GM21390 (cell line): ENCODE results near the gene REN.

Experiments used
- ATAC-seq: cut with Tn5 transposase; IDR thresholded peaks from one replicate; pipeline ENCODE4 v1.9.1; 2021; ENCODE audit not compliant: unreplicated experiment

The REN gene

DNA sequence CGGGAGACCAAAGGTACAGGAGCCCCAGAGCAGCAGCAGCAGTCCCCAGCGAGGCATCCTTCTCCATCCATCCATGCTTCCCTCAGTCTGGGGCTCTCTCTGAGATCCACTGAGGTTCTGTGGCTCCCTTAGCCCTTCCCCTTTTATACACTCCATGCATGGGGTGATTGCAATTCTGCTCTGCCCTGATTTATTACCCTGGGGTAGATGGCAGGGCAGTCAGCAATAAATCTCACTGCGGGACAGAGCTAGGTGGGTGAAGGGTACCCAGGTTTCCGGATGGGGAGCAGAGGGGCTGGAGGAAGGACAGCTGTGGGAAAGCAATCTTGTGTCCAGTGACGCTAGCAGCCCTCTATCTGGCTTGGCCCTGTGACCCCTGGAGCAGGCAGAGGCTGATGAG, at the start of gene REN:
TSS of gene REN (minus strand) at position 119 of the 400 bp plus-strand sequence. CDS start at position 75, 44 bp downstream.
- ATAC-seq, result no peak

DNA sequence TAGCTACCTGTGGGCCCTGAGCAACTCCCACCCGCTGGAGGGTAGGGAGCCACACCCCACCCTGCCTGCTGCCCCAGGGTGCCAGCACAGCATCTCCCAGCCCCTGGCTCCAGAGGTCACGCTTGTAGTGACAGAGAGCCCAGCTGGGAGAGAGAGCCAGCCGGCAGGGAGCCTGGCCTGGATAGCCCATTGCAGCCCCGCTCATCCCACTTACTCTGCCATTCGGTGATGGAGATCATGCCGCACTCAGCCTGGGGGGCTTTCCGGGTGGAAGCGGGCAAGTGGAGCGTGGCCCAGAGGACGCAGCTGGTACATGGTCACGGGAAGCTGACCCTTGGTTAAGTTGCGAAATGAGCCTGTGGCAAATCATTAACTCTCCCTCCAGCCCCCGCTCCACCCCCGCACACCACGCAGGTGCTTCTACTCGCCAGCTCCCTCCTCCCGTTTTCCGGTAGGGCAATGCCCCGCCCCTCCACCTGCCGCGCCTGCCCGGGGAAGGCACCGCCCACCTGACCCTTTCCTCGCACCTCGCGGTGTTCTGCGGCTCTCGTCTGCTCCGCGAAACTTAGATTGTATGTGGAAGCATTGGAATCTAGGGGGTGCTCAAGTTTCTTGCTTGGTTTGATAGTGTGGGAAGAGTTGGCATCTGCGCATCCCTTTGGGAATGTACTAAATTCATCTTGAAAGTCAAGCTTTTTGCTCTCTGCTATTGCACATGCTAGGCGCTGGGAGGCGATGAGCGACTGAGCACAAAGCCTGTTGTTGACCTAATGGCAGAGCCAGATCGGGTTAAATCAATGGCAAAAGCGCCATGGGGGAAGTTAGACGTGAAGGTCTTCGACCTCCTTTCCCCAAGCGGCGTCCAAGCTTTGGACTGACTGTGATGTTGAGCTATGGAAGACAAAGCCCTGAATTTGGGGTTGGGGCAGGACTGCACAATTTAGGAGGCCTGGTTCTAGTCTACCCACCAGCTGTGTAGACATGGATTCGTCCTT, 47.8 kb upstream of the REN start, which contains the start of gene GOLT1A:
TSS of gene GOLT1A (minus strand) at position 321 of the 995 bp plus-strand sequence. CDS start at position 239, 82 bp downstream.
- ATAC-seq, result no peak

- ATAC-seq, result no peak
Observed at GRCh38 chr1:204212715-204213114, 46.6 kb upstream of the REN start.

DNA sequence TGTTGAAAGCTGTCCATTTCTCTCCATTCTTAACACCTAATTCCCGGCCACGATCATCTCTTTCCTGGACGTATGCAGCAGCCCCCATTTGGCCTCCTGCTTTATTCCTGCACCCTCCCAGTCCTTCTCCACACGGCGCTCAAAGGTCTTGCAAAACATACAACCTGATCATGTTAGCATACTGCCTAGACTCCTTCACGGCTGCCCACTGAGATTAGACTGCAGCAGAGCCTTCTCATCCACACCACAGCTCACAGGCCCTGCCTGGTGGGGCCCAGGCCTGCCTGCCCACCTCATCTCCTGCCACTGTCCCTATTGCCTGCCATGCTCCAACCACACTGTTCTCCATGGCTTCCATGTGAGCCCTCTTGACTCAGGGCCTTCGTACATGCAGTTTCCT, 44.9 kb upstream of the REN start:
- no peak for ATAC-seq

- no peak for ATAC-seq
Observed at GRCh38 chr1:204207136-204207616, 41.0 kb upstream of the REN start.

DNA sequence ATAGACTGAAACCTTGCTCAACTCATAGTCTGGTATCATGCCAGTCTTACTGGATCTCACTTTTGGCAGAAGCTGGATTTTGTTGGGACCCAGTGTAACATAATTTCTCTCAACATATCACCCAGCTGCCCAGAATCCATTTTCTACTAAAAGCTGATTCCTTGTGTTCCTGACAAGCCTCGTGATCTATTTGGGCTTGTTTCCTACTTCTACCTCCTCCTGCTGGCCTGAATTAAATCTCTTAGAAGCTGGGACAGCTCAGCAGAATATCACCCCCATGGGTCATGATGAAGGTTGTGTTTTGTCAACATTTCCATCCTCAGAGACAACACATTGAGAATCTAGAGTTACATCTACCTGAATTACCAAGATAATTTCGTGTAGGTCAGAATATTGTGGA, 40.0 kb upstream of the REN start:
- ATAC-seq, result no peak

- ATAC-seq, result no peak
Observed at GRCh38 chr1:204205486-204205885, 39.3 kb upstream of the REN start.

GRCh38 chr1:204204944-204205343, 38.8 kb upstream of the REN start:
- ATAC-seq, result no peak

DNA sequence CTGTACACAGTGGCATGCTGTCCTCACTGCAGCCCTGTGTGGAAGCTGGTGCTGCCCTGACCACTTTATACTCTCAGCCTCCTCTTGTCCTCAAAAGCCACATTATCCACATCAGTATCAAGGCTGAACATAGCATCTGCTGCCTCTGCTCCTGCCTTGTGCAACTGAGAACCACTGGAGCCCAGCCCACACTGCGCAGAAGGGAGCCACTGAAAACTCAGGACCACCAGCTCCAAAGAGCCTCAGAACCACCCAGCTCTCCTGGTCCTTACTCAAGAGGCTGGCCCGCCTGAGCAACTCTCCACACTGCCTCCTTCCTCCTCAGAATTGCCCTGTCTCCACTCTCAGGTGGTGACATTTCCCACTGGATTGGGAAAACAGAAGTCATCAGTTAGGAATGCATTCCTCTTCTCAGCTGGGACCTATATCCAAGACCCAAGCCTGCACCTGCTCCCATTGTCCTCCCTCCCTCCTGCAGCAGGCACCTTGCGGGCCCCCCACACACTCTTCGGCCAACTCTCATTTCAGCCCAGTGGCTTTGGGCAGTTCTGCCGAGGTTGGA, 37.1 kb upstream of the REN start:
- ATAC-seq, result no peak

DNA sequence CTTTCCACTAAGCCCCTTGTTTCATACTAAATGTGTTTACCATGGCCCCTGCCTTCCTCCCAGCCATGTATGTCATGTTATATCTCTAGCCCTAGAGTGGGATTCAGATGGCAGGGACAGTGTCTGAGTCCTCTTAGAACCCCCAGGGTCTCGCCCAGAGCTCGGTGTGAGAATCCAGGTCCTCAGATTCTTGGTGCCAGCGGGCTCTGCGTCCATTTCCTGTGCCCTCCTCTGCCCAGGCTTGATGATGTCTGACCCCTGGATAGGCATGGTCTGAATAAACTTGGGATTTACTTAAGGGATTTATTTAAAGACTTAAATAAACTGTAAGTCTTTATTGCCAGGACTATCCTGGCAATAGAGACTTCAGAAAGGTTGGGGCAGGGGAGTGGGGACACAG, 36.3 kb upstream of the REN start:
- no peak for ATAC-seq

GRCh38 chr1:204201348-204202040, 35.4 kb upstream of the REN start:
- no peak for ATAC-seq

DNA sequence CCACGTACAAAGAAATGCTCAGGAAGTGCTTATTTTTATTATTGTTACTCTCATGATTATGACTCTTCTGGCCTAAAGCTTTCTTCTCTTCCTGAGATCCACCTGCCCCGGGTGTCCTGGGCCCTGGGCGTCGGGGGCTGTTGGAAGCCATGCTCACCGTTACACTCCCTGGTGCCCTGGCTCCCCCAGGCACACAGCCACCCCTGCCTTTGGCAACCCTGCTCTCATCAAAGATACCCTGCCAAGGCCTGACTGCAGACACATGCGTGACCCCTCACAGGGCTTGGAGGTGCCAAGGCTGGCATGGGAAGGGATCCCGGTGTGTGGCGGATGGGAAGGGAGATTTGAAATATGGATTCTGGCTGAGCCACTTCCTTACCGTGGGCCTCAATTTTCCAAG, 33.4 kb upstream of the REN start:
- ATAC-seq, result no peak

DNA sequence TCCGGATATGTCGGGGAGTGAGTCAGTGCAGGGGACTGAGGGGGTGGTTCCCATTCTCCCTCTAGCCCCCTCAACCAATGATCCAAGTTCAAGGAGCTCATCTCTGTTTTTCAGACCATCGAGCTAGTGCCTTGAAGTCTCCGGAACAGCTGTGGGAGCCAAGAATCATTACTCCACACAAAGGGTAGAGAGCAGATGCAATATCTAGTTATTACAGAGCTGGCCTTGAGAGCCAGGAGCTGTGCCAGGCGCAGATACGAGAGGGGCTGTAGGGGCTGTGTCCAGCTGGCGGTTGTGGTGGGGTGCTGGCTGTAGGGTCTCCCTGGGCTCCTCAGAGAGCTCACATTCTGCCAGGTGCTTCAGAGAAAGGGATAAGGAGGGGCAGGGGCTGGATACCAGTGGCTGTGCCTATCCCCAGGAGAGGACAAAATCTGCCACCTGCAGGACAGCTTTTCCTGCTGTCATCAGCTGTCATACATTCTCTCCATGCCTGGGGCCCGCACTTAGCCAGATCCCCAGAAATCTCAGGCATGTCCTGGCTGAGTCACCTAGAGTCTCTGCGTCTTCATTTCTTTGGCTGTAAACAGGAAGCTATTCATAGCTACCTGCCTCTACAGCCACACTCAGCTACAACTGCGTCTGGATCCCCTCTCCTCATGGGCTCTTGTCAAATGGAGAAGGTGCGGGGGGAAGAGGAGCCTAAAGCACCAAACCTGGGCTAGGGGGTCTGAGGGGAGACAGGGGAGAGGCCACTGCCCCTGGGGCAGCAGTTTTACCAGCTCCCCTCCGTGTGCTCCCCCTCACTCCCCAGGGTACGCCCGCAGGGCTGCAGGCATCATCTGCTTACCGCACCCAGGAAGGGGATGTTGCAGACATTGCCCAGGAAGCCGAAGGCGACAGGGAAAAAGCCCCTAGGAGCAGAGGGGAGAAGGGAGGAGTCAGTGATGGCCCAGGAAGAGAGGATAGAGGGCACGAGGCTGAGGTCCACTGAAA, 32.5 kb upstream of the REN start:
- no peak for ATAC-seq

- ATAC-seq, result no peak
Observed at GRCh38 chr1:204197068-204197467, 30.9 kb upstream of the REN start.

DNA sequence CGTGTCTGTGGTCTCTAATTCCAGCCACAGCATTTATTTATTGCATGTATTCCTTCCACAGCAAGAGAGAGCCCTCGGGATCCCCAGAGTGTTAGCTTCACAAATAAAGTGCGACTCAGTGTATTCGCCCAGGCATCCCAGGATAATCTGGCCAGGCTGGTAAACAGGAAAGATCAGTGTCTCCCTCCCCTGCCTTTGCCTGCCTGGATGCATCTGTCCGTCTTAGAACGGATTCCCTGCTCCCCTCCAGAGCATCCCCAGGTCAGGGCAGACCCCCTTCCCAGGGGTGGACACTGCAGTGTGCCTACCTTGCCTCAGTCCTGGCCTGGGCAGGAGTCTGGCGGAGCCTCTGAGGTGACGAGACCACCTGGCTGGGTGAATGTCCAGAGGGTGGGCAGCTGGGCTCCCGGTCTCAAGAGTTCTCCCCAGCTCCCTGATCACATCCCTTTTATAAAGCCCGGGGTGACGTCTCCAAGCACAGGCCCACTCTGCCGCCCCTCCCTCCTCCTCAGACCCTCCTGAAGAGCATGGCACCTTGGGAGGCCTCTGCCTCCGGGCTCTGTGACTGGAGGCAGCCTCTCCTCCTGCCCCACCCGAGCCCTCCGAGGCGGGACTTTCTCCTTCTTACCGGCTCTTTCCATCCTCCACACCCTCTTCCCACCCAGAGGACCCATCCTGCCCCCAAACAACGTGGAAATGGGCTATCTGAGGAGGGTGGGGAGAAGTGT, 30.1 kb upstream of the REN start, which contains the start of gene KISS1:
TSS of gene KISS1 (minus strand) at position 424 of the 728 bp plus-strand sequence. CDS start 3,615 bp downstream, outside the sequence.
- ATAC-seq, result no peak

GRCh38 chr1:204194771-204195170, 28.6 kb upstream of the REN start:
- no peak for ATAC-seq

- ATAC-seq, result no peak
Observed at GRCh38 chr1:204194080-204194479, 27.9 kb upstream of the REN start.

GRCh38 chr1:204192589-204193352, 26.6 kb upstream of the REN start:
- ATAC-seq, result no peak

DNA sequence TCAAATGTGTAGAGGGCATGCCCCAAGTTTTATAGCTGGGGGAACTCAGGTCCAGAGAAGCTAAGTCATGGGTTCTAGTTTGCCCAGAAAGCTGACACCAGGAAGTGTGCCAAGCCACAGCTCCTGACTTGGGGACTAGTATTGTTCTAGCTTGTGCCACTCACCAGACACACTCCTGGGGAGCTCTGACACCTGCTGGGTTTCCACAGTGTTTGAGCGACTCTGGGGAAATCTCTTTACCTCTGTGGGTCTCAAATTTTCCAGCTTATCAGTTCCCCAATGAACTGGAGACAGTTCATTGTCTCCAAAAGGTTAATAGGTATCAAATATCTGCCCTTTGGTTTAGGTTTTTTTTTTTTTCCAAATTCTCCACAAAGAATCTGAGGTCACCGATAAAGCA, 25.9 kb upstream of the REN start:
- no peak for ATAC-seq
